Stimulated activated CD4-positive, alpha-beta T cell treated with anti-CD3 and anti-CD28 coated beads, Interleukin-1b, Interleukin-23, amount 100 ng/mL, for 1 hour (primary cell): Measurements from ENCODE around the gene NCAN.
A peak's percentile ranks its signal among the peaks of the same experiment; 100 is the strongest.
"Not testable (repeated sequence)": the region's sequence is repeated elsewhere in the genome, so short reads cannot be mapped to it uniquely, and the experiment has no call there.

ENCODE experiments used
- DNase-seq, 2 donors: peaks; one replicate each; pipeline ENCODE4 v3.0.0-alpha.2; 2020; ENCODE audit warnings: low read depth in 2 of 2

Gene NCAN

DNA sequence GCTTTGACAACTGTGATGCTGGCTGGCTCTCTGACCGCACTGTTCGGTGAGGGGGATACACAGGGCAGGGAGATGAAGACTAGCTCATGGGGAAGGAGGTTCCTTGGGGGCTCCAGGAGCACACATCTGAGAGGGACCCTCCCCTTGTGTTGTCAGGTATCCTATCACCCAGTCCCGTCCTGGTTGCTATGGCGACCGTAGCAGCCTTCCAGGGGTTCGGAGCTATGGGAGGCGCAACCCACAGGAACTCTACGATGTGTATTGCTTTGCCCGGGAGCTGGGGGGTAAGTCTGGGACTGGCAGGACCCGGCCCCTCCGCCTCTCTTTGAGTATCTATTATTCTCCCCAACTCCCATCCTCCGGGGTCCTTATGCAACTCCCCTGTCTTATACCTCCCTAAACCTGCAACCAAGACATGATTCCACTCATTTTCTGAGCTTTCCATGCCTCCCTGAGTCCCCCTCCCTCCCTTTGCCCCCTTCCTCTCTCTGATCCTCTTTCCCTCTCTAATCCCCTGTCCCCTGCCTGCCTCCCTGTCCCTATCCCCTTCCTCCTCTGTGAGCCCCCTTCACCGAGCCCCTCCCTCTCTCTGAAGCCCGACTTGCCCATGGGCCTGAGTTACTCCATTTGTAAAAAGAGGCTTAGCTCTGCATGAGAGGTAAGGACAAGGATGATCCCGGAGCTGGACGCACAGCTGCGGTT is 12.5 kb downstream of the NCAN start:
- DNase-seq: no peak

DNA sequence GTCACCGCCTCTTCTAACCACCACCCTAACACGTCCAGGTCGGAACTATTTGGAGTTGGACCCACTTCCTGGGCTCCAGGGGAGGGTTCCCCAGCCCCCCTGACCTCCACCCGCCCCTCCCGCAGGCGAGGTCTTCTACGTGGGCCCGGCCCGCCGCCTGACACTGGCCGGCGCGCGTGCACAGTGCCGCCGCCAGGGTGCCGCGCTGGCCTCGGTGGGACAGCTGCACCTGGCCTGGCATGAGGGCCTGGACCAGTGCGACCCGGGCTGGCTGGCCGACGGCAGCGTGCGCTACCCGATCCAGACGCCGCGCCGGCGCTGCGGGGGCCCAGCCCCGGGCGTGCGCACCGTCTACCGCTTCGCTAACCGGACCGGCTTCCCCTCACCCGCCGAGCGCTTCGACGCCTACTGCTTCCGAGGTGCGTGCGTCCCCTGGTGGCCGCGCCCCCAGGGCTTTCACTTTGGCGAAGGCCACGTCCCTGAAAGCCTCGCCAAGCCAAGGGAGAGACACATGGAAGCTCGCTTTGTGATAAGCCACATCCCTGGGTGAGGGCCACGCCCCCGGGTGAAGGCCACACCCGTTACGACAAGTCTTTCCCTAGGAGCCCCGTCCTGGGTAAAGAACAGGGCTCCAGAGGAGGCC is 13.2 kb downstream of the NCAN start:
- peak; percentile 50 to 52 for DNase-seq

DNA sequence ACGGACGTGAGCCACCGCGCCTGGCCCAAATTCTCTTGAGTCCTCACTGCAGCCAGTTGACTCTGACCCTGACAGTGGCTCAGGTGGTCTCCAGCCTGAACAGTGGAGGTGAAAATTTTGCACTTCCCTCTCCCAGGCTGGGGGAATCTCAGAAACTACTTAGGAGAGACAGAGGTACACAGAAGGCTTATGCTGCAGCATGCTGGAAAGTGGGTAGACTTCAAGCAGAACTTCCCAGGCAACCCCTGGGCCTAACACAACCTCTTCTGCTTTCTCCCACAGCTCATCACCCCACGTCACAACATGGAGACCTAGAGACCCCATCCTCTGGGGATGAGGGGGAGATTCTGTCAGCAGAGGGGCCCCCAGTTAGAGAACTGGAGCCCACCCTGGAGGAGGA is 14.4 kb downstream of the NCAN start:
- DNase-seq: no peak

DNA sequence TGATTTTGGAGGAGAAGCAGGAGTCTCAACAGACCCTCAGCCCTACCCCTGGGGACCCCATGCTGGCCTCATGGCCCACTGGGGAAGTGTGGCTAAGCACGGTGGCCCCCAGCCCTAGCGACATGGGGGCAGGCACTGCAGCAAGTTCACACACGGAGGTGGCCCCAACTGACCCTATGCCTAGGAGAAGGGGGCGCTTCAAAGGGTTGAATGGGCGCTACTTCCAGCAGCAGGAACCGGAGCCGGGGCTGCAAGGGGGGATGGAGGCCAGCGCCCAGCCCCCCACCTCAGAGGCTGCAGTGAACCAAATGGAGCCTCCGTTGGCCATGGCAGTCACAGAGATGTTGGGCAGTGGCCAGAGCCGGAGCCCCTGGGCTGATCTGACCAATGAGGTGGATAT is 14.9 kb downstream of the NCAN start:
- DNase-seq: no peak

DNA sequence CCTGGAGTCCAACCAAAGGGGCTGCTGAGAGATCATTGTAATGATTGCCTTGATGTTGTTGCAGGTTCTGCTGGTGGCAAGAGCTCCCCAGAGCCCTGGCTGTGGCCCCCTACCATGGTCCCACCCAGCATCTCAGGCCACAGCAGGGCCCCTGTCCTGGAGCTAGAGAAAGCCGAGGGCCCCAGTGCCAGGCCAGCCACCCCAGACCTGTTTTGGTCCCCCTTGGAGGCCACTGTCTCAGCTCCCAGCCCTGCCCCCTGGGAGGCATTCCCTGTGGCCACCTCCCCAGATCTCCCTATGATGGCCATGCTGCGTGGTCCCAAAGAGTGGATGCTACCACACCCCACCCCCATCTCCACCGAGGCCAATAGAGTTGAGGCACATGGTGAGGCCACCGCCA is 15.5 kb downstream of the NCAN start:
- no peak for DNase-seq

DNA sequence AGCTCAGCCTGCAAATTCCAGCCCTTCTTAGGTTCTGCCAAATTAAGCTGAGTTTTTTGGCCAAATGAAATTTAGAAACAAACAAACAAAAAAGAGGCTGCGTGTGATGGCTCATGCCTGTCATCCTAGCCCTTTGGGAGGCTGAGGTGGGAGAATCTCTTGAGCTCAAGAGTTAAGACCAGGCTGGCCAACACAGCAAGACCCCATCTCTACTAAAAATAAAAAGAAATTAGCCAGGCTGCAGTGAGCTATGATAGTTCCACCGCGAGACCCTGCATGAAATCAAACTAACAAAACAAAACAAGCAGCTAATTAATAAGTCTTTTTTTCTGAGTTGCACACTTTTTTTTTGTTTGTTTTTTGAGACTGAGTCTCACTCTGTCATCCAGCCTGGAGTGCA is 17.9 kb downstream of the NCAN start:
- DNase-seq: no peak

DNA sequence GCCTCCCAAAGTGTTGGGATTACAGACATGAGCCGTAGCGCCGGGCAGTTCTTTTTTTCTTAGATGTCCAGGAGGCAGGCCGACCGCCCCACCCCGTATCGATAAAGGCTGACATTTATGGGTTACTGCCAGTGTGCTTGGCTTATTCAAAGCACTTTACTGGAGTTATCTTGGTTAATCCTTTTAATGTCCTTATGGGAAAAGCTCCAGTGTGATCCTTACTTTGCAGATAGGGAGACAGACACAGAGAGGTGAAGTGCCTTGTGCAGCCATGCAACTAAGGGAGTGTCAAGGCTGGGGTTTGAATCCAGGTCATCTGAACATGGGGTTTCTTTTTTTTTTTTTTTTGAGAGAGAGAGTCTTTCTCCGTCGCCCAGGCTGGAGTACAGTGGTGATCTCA is 19.2 kb downstream of the NCAN start:
- no peak for DNase-seq

DNA sequence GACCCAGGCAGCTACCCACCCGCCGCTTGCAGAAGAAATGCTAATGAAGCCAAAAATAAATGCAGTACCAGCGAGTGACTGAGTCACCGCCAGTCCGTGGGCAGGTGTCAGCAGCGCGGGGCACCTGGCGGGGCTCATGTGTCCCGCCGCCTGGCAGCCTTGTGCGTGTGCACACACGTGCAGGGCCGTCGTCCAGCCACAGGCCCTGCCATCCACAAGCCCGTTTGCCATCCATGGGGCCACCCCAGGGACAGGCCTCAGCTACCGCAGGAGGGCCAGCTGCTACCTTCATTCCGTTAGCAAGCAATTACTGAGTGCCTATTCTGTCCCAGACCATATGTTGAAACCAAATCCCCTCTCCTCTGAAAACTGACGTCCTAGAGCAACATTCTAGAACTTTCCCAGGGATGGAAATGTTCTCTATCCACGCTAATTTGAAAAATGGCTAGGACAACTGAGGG is 20.5 kb downstream of the NCAN start:
- no peak for DNase-seq

DNA sequence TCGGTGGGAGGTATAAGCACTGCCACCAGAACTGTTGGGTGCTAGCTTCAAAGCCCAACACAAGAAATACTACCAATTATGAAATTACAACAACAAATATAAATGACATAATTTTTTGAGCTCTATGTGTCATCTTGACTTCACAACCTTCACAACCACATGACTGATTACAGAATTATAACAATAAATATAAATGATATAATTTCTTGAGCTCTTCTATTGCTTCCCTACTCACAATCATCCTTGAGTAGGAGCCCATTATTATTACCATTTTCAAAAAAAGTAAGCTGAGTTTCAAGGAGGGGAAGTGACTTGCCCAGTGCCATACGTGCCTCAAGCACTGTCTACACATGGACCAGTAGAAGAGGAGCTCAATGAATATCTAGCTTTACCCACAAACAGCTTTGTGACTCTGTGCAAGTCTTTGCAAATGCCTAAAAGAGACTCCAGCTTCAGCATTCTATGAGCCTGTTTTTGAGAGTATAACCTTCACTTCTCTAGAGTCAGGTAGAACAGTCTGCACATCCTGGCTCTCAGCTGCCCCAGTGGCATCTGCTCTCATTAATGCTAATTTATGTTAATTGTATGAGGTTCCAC is 22.6 kb downstream of the NCAN start:
- no peak for DNase-seq

DNA sequence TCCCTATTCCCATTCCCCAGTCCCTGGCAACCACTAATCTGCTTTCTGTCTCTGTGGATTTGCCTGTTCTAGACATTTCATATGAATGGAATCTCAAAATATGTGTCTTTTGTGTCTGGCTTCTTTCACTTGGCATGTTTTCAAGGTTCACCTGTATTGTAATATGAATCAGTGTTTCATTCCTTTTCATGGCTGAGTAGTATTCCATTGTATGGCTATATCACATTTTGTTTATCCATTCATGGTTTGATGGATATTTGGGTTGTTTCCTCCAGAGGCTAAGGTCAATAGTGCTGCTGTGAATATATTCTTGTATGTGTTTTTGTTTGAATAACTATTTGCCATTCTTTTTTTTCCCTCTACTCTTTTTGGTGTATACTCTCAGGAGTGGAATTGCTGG is 24.4 kb downstream of the NCAN start:
- DNase-seq: no peak

DNA sequence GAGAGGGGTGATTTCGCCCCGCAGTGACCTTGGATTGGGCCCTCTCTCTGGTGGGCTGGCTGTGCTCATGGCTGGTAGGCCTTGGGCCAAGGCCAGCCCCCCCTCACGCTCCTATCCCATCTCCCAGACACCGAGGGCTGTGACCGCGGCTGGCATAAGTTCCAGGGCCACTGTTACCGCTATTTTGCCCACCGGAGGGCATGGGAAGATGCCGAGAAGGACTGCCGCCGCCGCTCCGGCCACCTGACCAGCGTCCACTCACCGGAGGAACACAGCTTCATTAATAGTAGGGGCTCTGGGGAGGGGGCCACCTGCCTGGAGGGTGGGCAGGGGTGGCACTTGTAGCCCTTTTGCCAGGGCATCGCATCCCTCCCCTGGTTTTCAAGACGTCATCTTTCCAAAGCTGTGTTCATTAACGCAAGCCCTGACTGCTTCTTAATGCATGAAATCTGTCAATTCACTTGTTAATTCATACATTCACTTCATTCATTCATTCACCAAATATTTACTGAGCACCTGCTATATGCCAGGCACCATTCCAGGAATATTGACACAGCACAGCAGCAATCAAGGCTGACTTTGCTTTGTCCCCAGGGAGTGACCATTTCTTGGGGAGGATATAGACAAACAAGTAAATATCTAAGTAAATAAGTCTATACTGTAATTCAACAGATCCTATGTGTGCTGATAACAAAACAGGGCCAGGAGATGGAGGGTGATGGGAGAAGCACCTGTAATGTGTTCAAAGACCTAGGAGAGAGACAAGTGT is 26.6 kb downstream of the NCAN start:
- no peak for DNase-seq

DNA sequence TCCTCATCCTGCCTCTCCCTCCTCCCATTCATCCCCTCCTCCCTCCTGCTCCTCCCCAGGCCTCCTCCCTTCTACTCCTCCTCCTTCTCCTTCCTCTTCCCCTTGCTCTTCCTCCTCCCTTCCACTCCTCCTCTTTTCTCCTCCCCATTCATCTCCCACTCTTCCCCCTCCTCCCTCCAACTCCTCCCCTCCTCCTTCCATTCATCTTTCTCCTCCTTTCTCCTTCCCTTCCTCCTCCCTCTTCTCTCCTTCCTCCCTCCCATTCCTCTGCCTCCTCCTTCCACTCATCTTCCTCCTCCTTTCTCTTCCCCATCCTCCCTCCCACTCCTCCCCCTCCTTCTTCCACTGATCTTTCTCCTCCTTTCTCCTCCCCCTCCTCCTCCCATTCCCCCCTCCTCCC is 27.9 kb downstream of the NCAN start:
- DNase-seq: no peak

DNA sequence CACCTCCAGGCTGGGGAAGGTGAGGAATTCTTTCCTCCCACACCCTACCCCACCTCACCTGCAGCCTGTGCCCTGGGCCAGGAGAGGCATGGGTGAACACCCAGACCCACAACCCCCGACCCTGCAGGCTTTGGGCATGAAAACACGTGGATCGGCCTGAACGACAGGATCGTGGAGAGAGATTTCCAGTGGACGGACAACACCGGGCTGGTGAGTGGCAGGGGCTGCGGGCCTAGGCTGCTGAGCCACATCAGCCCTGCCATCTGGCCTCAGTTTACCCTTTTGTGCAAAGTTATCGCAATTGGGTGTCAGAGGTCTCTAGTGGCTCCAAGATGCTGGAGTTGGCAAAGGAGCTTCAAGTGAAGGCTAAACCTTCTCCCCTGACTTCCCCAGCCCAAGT is 28.7 kb downstream of the NCAN start:
- no peak for DNase-seq

DNA sequence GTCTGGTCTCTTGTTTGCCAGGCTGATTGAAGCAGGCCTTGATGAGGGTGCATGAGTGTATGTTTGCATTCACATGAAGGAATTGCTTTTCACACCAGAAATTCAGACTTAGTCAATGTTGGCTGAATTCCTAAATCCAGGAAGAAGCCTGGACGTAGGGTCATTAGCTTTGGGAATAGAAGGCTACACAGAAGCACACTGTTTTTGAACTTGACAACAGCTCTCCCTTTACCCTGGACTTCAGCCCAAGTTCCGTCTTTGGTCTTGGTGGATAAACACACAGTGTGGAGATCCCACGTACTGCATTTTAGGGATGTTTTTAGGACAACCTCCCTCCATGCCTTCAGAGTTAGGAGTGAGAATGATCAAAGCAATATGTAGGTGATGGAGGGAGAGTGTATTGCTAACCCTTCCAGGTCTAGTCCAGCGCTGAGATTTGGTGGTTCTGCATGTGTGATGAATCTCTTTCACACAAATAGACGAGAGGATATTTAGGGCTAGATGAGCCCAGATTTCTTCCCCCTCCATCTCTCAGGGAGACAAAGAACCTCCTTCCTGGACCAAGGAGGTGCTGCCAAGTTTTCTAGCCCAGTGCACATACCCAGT is 38.5 kb downstream of the NCAN start:
- DNase-seq: no peak

DNA sequence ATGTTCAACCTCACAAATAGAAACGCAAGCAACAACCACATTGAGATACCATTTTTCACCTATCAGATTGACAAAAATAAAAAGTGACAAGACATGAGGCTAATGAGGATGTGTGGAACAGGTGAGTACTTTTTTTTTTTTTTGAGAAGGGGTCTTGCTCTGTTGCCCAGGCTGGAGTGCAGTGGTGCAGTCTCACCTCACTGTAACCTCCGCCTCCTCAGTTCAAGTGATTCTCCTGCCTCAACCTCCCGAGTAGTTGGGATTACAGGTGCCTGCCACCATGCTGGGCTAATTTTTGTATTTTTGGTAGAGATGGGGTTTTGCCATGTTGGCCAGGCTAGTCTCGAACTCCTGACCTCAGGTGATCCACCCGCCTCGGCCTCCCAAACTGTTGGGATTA is 41.7 kb downstream of the NCAN start:
- not testable (repeated sequence) for DNase-seq

DNA sequence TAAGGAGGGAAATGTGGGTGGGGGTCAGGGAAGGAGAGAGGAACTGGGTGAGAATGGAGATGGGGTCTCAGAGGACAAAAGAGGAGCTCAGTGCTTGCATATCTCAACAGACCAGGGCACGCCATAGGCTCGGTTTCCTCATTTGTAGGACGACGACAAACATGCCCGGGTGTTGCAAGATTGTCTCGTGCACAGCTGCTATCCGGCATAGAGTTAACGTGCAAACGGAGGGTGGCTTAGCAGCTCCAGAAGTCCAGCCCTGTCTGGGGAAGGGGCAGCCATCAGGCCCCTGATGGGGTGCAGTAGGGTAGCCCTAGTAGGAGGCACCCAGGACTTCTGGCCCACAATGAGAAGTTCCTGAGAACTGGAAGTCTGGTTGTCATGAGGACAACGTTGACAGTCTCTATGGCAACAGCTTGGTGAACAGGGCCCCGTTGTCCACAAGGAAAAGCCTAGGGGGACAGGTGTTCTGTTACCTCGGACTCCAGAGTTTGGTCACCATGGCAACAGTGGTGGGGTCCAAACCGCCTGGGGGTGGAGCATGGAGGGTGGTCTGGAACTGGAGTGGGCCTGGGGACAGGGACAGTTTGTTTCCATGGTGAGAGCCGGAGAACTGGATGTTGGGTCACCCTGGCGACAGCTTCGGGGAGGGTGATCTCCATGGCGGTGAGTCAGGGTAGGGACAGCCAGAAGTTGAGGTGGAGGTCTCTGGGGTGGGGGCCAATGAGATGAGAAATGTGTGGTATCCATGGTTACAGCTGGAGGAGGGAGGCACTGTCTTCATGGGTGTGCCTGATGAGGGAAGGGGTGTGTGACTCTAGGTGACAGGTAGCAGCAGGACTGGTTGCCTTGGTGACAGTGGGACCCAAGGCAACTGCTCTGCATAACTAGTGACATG is 44.6 kb downstream of the NCAN start:
- DNase-seq: no peak

DNA sequence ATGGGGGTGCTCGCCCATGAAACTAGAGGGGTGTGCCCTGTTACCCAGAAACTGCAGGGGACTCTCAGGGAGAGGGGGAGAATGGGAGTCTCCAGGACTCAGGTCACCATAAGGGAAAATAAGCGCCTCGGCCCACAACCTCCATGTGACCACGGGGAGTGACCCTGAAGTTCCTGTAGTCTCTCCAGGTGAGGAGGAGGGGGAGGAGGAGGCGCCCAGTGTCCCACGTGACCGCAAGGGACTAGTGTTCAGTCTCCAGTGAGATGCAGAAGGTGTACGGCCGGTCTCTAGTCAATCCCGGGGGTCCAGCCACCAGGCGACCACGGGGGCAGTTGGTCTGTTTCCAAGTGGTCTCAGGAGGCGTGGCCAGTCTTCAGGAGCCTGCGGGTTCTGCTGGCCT is 45.4 kb downstream of the NCAN start:
- no peak for DNase-seq

DNA sequence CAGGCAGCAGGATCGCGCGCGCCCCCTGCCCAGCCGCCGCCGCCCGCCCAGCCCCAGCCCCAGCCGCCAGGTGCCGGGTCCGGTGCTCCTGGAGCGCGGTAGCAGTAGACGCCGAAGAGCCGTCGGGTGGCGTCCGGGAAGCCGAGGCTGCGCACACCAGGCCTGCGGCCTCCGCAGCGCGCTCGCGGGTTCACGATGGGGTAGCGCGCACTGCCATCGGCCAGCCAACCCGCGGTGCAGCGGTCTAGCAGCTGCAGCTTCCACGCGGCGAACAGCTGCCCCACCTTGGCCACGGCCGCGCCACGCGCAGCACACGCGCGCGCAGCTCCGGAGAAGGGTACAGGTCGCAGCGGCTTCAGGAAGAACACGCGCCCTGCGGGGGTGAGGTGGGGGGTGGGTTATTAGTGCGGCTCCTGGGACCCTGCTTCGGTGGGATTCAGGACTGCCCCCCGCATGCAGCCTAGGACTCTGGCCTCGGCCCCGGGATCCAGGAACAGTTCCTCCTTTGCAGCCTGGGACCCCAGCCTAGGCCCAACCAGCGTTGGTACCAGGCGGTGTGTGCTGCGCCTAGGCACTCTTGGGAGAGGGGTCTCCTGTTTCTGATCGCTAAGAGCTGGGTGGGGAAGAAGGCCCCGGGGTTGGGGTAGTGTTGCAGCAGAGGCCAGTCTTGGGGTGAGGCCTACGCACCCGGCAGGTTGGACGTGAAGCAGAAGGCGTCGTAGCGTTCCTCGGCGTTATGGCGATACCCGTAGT is 46.3 kb downstream of the NCAN start:
- no peak for DNase-seq

DNA sequence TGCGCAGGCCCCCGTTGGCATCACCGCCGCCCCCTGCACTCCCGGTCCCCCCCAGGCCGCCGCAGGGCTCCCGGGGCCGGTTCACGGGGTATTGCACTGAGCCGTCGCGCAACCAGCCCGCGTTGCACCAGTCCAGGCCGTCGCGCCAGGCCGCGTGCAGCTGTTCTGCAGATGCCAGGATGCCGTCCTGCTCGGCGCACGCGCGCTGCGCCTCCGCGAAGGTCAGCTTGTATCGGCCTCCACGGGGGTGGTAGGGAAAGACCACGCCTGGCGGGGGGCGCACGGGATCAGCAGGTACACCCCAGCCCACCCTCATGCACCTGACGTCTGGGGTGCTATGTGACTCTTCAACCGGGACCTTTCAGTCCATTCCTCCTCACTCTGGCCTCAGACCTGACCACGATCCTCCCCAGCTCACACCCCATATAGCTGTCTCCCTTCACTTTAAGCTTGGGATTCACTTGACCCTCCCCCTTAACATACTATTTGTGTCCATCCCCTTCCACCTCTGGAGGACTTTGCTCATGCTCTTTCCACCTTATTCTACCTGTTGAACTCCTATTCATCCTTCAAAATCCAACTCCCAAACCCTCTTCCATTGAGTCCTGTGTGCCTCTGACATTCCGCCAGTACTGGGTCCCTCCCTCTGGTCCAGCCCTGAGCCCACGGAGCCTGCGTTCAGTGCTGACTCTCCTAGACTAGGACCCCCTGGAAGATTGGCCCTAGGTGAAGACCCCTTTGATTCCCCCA is 47.0 kb downstream of the NCAN start:
- DNase-seq: no peak

DNA sequence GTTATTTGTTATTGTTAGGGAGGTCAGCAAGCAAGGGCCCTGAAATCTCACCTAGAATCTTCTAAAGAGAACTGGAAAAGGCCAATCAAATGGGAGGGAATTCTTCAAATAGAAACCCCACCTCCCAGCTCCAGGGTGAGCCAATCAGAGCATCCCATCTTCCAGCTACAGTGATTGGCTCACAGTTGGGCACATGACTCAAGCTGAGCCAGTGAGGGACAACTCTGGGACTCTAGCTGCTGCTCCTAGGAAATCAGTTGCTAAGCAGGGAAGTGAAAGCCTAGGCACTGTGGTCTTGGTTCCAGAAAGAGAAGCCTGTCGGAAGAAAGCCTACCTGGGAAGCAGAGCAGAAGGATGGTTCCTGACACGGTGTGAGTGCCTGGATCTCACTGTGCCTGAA is 48.0 kb downstream of the NCAN start:
- no peak for DNase-seq
